Ectodermal cell (in vitro differentiated cells): Measurements from ENCODE around the gene NOP53. TPM values are rescaled to one million over a fixed set of nuclear protein-coding genes. Genes with fewer than 3 reads are reported as not detected.
A peak's percentile ranks its signal among the peaks of the same experiment; 100 is the strongest.

Source experiments
- H3K27ac ChIP-seq: 2 replicates; pipeline ENCODE4 v1.7.0; 2013; ENCODE audit warnings: mild to moderate bottlenecking, low read depth, low read length; ENCODE audit not compliant: insufficient read depth, poor library complexity, severe bottlenecking
- H3K27me3 ChIP-seq: 2 replicates; pipeline ENCODE4 v1.7.0; 2013; ENCODE audit warnings: mild to moderate bottlenecking, low read length; ENCODE audit not compliant: insufficient read depth, control insufficient read depth, poor library complexity, severe bottlenecking
- H3K36me3 ChIP-seq: one replicate; pipeline ENCODE4 v1.7.0; 2013; ENCODE audit warnings: low read length; ENCODE audit not compliant: control insufficient read depth, insufficient read depth
- H3K4me1 ChIP-seq: one replicate; pipeline ENCODE4 v1.7.0; 2013; ENCODE audit warnings: low read length; ENCODE audit not compliant: control insufficient read depth, insufficient read depth
- H3K4me3 ChIP-seq: 2 replicates; pipeline ENCODE4 v1.7.0; 2013; ENCODE audit warnings: low read depth, low read length, control low read depth; ENCODE audit not compliant: insufficient read depth
- H3K9me3 ChIP-seq: 2 replicates; pipeline ENCODE4 v1.7.0; 2013; ENCODE audit warnings: mild to moderate bottlenecking, low read length, moderate library complexity; ENCODE audit not compliant: control insufficient read depth
- WGBS, 2 experiments: methylation state at CpG; one replicate each; pipeline ENCODE4 v1.1.7; 2013; ENCODE audit warnings: missing lambda C conversion rate in 2 of 2; 5-methylcytosine and 5-hydroxymethylcytosine counted together
- polyA plus RNA-seq, 4 experiments: library from polyadenylated mRNA; stranded (reverse); fragments of 50-300 nt; gene quantifications; one replicate each; pipeline ENCODE4 v1.2.3, GENCODE V29; 2013

Gene NOP53
- polyA plus RNA-seq (2013, experiment 1 of 4), result 339 TPM
- polyA plus RNA-seq (2013, experiment 2 of 4), result 348 TPM
- polyA plus RNA-seq (2013, experiment 3 of 4), result 331 TPM
- 363 TPM for polyA plus RNA-seq (2013, experiment 4 of 4)

GRCh38 chr19:47745010-47745901 is at the start of gene NOP53:
TSS of gene NOP53 (plus strand) at chr19:47745546. CDS start at chr19:47745560, 14 bp downstream.
- peak within 1 kb of the TSS; percentile 79 for H3K27ac ChIP-seq
- H3K27me3 ChIP-seq, result no peaks in the 10 kb centered on the region
- peak within 1 kb of the TSS; percentile 95 for H3K4me3 ChIP-seq
- H3K4me1 ChIP-seq, result peaks cover 5% of the 10 kb centered on the region
- WGBS, 2 experiments, result 4 to 6% methylated on average over 53 of the region's 53 CpGs
- peaks cover 14% of the 10 kb centered on the region for H3K36me3 ChIP-seq
- no peaks in the 10 kb centered on the region for H3K9me3 ChIP-seq

GRCh38 chr19:47696635-47697034 is 48.7 kb upstream of the NOP53 start:
- WGBS, 2 experiments, result 95 to 96% methylated on average over 8 of the region's 8 CpGs
- H3K36me3 ChIP-seq, result peaks cover 17% of the 10 kb centered on the region

DNA sequence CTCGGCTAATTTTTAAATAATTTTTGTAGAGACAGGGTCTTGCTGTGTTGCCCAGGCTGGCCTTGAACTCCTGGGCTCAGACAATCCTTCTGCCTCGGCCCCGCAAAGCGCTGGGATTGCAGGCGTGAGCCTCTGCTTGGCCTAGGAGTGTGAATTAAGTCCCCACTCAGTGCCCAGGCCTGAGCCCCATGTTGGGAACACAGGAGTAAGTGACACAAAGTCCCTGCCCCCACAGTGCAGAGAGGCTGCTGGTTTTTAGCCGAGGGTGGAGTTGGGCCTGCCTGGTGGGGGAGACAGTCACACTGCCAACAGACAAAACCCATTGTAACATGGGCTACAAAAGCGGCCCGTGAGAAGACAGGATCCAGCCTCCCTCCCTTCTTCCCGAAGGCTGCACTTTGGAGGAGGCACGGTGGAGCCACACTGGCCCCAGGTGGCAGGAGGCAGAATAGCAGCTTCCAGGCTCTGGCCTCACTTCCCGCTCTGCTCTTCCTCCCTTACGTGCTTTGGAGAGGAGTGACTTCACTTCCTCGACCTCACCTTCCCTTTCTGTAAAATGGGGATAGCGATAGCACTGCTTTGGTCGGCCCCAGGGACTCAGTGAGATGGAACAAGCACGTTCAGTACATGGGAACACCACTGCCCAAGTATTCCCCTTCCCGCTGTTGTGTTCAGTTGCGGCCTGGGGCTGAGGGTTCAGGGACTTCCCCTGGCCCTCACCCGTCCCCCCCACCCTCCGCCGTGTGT is 47.3 kb upstream of the NOP53 start:
- Histone ChIP-seq H3K9me3 (no peaks in the 10 kb centered on the region), H3K4me1 (no peaks in the 10 kb centered on the region), H3K4me3 (no peak overlapping the region), H3K27me3 (no peaks in the 10 kb centered on the region), H3K27ac (peak overlapping the region; percentile 61), H3K36me3 (peaks cover 17% of the 10 kb centered on the region)
- 52 to 55% methylated on average over 21 of the region's 21 CpGs for WGBS, 2 experiments

More at GRCh38 chr19:47696635-47697034, 48.7 kb upstream of the NOP53 start:
- Histone ChIP-seq H3K27ac (no peak overlapping the region), H3K4me3 (no peak overlapping the region), H3K4me1 (no peaks in the 10 kb centered on the region), H3K9me3 (no peaks in the 10 kb centered on the region), H3K27me3 (no peaks in the 10 kb centered on the region)

DNA sequence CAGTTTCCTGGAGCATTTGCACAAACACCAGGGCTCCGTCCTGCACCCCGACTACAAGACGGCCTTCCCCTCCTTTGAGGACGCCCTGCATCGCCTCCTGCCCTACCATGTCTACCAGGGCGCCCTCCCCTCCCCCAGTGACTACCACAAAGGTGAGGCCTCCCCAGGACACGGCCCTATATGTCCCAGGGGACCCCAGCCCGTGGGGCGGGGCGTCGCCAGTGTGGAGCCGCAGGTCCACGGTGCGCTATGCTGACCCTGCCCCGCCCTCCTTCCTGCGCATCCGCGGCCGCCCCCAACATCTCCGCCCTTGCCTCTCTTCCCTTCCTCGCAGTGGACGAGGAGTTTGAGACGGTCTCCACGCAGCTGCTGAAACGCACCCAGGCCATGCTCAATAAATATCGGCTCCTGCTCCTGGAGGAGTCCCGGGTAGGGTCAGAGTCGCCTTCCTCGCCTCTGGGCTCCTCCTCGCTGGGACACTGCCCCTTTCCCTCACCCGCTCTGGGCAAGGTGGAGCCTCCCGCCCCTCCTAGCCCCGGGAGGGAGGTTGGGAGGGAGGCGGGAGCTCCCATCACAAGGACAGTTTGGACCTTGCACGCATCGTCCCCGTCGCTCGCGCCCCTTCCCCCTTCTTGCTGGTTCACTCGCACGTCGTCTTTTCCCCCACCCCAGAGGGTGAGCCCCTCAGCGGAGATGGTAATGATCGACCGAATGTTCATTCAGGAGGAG is 46.6 kb upstream of the NOP53 start:
- 90 to 95% methylated on average over 46 of the region's 46 CpGs for WGBS, 2 experiments
- H3K27ac ChIP-seq, result no peak overlapping the region
- no peak overlapping the region for H3K4me3 ChIP-seq
- peaks cover 17% of the 10 kb centered on the region for H3K36me3 ChIP-seq
- H3K4me1 ChIP-seq, result no peaks in the 10 kb centered on the region
- H3K27me3 ChIP-seq, result no peaks in the 10 kb centered on the region
- H3K9me3 ChIP-seq, result no peaks in the 10 kb centered on the region

DNA sequence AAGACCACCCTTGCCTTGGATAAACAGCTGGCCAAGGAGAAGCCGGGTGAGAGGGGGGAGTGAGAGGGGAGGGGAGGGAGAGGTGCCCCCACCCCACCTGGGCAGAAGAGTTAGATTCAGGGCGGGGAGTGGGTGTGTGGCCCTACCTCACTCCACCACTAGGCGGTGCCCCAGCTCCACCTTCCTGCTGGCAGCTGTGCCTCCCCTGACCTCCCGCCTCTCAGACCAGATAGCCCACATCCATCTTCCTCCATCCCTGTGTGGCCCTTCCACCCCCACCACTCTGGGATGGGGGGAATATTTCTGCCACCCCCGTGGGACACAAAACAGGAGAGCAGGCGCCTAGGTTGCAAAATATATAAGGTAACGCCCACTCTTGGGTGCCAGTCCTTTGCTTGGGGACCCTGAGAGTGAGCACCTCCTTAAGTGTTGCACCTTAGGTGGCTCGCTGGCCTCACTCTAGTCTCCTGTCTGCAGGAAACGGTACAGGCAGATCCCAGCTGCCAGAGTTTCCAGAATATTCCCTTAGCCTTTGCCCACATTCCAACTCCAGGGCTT is 45.9 kb upstream of the NOP53 start:
- H3K27ac ChIP-seq, result no peak overlapping the region
- H3K27me3 ChIP-seq, result no peaks in the 10 kb centered on the region
- 70% methylated on average over 8 to 9 of the region's 9 CpGs for WGBS, 2 experiments
- no peaks in the 10 kb centered on the region for H3K9me3 ChIP-seq
- H3K36me3 ChIP-seq, result peaks cover 17% of the 10 kb centered on the region
- H3K4me1 ChIP-seq, result no peaks in the 10 kb centered on the region
- H3K4me3 ChIP-seq, result no peak overlapping the region

DNA sequence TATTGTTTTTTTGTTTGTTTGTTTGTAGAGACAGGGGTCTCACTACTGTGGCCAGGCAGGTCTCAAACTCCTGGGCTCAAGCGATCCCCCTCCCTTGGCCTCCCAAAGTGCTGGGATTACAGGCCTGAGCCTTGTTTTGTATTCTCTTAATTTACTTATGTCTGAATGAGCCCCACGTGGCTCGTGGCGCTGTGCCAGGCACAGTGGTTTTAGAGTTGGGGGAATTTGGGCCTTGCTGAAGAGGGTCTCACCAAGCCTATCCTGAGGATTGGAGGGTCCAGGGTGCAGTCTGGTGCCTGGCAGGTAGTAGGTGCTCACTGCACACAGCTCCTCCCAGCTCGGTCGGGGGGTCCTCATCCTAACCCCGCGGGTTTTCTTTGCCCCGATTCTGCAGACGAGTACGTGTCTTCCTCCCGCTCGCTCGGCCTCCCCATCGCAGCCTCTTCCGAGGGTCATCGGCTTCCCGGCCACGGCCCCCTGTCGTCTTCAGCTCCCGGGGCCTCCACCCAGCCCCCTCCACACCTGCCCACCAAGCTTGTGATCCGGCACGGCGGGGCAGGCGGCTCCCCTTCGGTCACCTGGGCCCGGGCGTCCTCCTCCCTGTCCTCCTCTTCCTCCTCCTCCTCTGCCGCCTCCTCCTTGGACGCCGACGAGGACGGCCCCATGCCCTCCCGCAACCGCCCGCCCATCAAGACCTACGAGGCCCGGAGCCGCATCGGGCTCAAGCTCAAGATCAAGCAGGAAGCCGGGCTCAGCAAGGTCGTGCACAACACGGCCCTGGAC is 44.2 kb upstream of the NOP53 start:
- Histone ChIP-seq H3K27me3 (no peaks in the 10 kb centered on the region), H3K4me1 (no peaks in the 10 kb centered on the region), H3K4me3 (no peak overlapping the region), H3K9me3 (no peaks in the 10 kb centered on the region), H3K27ac (no peak overlapping the region), H3K36me3 (peaks cover 17% of the 10 kb centered on the region)
- 95 to 96% methylated on average over 43 of the region's 43 CpGs for WGBS, 2 experiments

GRCh38 chr19:47701717-47702552 is 43.4 kb upstream of the NOP53 start:
- Histone ChIP-seq H3K27ac (no peak overlapping the region), H3K27me3 (no peaks in the 10 kb centered on the region), H3K9me3 (no peaks in the 10 kb centered on the region), H3K4me1 (no peaks in the 10 kb centered on the region), H3K36me3 (peaks cover 17% of the 10 kb centered on the region), H3K4me3 (no peak overlapping the region)
- WGBS, 2 experiments, result 95 to 96% methylated on average over 91 of the region's 91 CpGs

GRCh38 chr19:47702671-47703070 is 42.7 kb upstream of the NOP53 start:
- H3K9me3 ChIP-seq, result no peaks in the 10 kb centered on the region
- H3K27me3 ChIP-seq, result no peaks in the 10 kb centered on the region
- H3K36me3 ChIP-seq, result peaks cover 17% of the 10 kb centered on the region
- no peaks in the 10 kb centered on the region for H3K4me1 ChIP-seq
- H3K4me3 ChIP-seq, result no peak overlapping the region
- 93% methylated on average over 18 of the region's 18 CpGs for WGBS, 2 experiments
- H3K27ac ChIP-seq, result no peak overlapping the region
